ENCODE measurements around the gene TCTA. TPM values are rescaled to one million over a fixed set of nuclear protein-coding genes. Genes with fewer than 3 reads are reported as not detected.

Gene TCTA
- total and polyA plus RNA-seq, 7 experiments from 2014 or later, result 24.9 to 48.3 (median 33.1) TPM

DNA sequence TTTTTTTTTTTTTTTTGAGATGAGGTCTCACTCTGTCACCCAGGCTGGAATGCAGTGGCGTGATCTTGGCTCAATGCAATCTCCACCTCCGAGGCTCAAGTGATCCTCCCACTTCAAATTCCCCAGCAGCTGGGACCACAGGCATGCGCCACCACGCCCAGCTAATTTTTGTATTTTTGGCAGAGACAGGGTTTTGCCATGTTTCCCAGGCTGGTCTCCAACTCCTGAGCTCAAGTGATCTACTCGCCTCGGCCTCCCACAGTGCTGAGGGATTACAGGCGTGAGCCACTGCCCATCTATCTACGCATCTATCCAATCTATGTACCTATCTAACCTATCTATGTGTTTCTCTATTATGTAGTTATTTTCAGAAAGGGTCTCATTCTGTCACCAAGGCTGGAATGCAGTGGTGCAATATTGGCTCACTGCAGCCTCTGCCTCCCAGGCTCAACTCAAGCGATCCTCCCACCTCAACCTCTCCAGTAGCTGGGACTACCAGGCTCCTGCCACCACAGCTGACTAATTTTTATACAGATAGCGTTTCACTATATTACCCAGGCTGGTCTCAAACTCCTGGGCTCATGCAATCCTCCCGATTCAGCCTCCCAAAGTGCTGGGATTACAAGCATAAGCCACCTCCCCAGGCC is 33.9 kb upstream of the TCTA start:
- peak overlapping the region in 3 of 10 donors; percentile 13 to 40 (median 36) for H3K4me3 Mint-ChIP-seq
- peak overlapping the region in 7 of 9 donors; percentile 25 to 76 (median 56) for H3K27ac Mint-ChIP-seq
- Histone ChIP-seq H3K27ac (ENCODE audit: low read depth, low read length) (no peak overlapping the region), H3K27me3 (ENCODE audit: control insufficient read depth in 2 of 2, insufficient read depth in 2 of 2, low read length in 2 of 2) (no peaks in the 10 kb centered on the region), H3K9me3 (ENCODE audit: control insufficient read depth in 2 of 3, low read length in 3 of 3) (no peaks in the 10 kb centered on the region), H3K4me1 (ENCODE audit: control insufficient read depth in 2 of 2, insufficient read depth in 2 of 2, low read length in 2 of 2) (peaks cover 6 to 11% of the 10 kb centered on the region in 2 donors), H3K4me3 (ENCODE audit: low read length) (no peak overlapping the region), H3K36me3 (ENCODE audit: control insufficient read depth in 2 of 3, insufficient read depth in 3 of 3, low read length in 3 of 3) (peaks cover 3 to 26% (median 11%) of the 10 kb centered on the region in 3 experiments)
- ATAC-seq, result no peak
- H3K36me3 Mint-ChIP-seq, result peaks cover 0 to 22% (median 10%) of the 10 kb centered on the region in 5 donors
- no peaks in the 10 kb centered on the region for H3K27me3 Mint-ChIP-seq
- intact Hi-C loops (cut with micrococcal nuclease), result no loop called here
- H3K4me1 Mint-ChIP-seq, result peaks cover 22 to 65% (median 43%) of the 10 kb centered on the region in 7 donors
- POLR2A ChIA-PET, result no interaction called here
- no peaks in the 10 kb centered on the region for H3K9me3 Mint-ChIP-seq
- no peak for DNase-seq
- CTCF ChIA-PET, result no interaction called here

DNA sequence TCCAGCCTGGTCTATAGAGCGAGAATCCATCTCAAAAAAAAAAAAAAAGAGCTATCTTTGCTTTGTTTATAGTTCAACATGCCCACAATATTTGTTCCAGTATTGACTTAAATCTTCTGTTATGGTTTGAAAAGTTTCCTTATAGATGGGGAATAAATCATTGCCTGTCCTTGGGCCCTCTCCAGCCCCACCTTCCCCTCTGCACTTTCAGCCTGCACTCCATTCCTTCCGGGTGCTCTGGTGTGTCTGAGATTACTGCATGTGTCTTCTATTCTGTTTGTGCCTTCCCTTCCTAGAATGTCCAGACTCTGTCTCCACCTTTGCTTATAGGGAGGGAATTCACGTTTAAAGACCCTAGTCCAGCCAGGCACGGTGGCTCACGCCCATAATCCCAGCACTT is 28.8 kb upstream of the TCTA start:
- no peaks in the 10 kb centered on the region for H3K9me3 ChIP-seq (ENCODE audit: control insufficient read depth in 2 of 3, low read length in 3 of 3)
- ChIA-PET CTCF (no interaction called here), POLR2A (no interaction called here)
- DNase-seq (no peak), ATAC-seq (no peak)
- peak overlapping the region in 3 of 10 donors; percentile 4 to 48 (median 8) for H3K4me3 Mint-ChIP-seq
- no peaks in the 10 kb centered on the region for H3K27me3 Mint-ChIP-seq
- peaks cover 19 to 22% of the 10 kb centered on the region in 2 donors for H3K4me1 ChIP-seq (ENCODE audit: control insufficient read depth in 2 of 2, insufficient read depth in 2 of 2, low read length in 2 of 2)
- H3K27ac Mint-ChIP-seq, result peak overlapping the region in 6 of 9 donors; percentile 31 to 86 (median 52)
- peaks cover 31 to 86% (median 61%) of the 10 kb centered on the region in 7 donors for H3K4me1 Mint-ChIP-seq
- no peaks in the 10 kb centered on the region for H3K36me3 ChIP-seq (ENCODE audit: control insufficient read depth in 2 of 3, insufficient read depth in 3 of 3, low read length in 3 of 3)
- H3K36me3 Mint-ChIP-seq, result peaks cover 0 to 10% (median 5%) of the 10 kb centered on the region in 5 donors
- no peaks in the 10 kb centered on the region for H3K9me3 Mint-ChIP-seq
- H3K27ac ChIP-seq (ENCODE audit: low read depth, low read length), result no peak overlapping the region
- no peak overlapping the region for H3K4me3 ChIP-seq (ENCODE audit: low read length)
- intact Hi-C loops (cut with micrococcal nuclease), result no loop called here
- H3K27me3 ChIP-seq (ENCODE audit: control insufficient read depth in 2 of 2, insufficient read depth in 2 of 2, low read length in 2 of 2), result no peaks in the 10 kb centered on the region

DNA sequence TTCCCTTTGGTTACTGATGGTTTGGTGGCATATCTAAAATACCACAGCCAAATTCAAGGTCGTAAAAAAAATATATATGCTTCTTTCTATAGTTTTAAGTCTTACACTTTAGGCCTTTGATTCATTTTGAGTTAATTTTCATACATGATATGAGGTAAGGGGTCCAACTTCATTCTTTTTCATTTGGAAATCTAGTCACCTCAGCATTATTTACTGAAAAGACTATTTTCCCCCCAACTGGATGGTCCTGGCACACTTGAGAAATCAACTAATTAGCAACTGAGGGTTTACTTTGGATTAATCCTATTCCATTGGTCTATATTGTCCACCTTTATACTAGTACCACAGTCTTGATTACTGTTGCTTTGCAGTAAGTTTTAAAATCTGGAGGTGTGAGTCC is 26.6 kb upstream of the TCTA start:
- H3K4me1 ChIP-seq (ENCODE audit: control insufficient read depth in 2 of 2, insufficient read depth in 2 of 2, low read length in 2 of 2), result peaks cover 11 to 15% of the 10 kb centered on the region in 2 donors

DNA sequence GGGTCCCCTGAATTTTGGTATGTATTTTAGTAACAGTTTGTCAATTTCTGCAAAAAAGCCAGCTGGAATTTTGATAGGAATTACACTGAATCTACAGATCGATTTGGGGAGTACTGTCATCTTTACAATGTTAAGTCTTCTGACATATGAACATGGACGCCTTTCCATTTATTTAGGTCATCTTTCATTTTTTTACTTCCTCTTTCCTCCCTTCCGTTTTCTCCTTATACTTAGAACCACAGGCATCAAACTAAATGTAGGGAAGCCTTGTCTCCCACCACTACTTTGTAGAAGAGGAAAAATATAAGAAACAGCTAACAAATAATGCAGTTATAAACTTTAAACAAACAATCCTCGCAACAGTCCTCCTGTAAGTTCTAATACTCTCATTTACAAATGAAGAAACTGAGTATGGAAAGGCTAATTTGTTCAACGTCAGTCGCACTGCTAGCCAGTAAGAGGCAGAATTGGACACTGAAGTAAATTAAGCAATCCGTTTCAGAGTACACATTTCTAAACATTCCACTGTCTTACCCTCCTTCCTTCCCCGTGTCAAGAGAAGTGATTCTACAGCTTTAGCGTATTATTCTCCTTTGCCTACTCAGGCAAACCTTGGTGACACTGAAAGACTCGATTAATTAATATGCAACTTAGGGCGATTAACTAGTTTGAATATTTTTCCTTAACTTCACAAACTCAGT is 26.0 kb upstream of the TCTA start:
- peaks cover 0 to 9% (median 4%) of the 10 kb centered on the region in 5 donors for H3K36me3 Mint-ChIP-seq
- ATAC-seq (peak; percentile 45), DNase-seq (no peak)
- H3K4me3 Mint-ChIP-seq, result peak overlapping the region in 7 of 10 donors; percentile 11 to 65 (median 29)
- Histone ChIP-seq H3K4me3 (ENCODE audit: low read length) (no peak overlapping the region), H3K36me3 (ENCODE audit: control insufficient read depth in 2 of 3, insufficient read depth in 3 of 3, low read length in 3 of 3) (peaks cover 0 to 4% (median 0%) of the 10 kb centered on the region in 3 experiments), H3K27me3 (ENCODE audit: control insufficient read depth in 2 of 2, insufficient read depth in 2 of 2, low read length in 2 of 2) (no peaks in the 10 kb centered on the region), H3K9me3 (ENCODE audit: control insufficient read depth in 2 of 3, low read length in 3 of 3) (no peaks in the 10 kb centered on the region), H3K27ac (ENCODE audit: low read depth, low read length) (peak overlapping the region; percentile 37), H3K4me1 (ENCODE audit: control insufficient read depth in 2 of 2, insufficient read depth in 2 of 2, low read length in 2 of 2) (peaks cover 11 to 16% of the 10 kb centered on the region in 2 donors)
- H3K27me3 Mint-ChIP-seq, result no peaks in the 10 kb centered on the region
- intact Hi-C loops (cut with micrococcal nuclease), result no loop called here
- ChIA-PET POLR2A (interaction anchor here (0.6 kb wide), 1 partner anchor 284 kb away, joined by 3 read pairs; no protein-coding TSS in a partner anchor), CTCF (no interaction called here)
- peaks cover 28 to 82% (median 48%) of the 10 kb centered on the region in 7 donors for H3K4me1 Mint-ChIP-seq
- H3K9me3 Mint-ChIP-seq, result no peaks in the 10 kb centered on the region
- peak overlapping the region; percentile 10 to 89 (median 70) for H3K27ac Mint-ChIP-seq

More for the DNA sequence above, 26.6 kb upstream of the TCTA start:
- Histone ChIP-seq H3K27ac (ENCODE audit: low read depth, low read length) (peak overlapping the region; percentile 37), H3K27me3 (ENCODE audit: control insufficient read depth in 2 of 2, insufficient read depth in 2 of 2, low read length in 2 of 2) (no peaks in the 10 kb centered on the region), H3K4me3 (ENCODE audit: low read length) (no peak overlapping the region), H3K9me3 (ENCODE audit: control insufficient read depth in 2 of 3, low read length in 3 of 3) (no peaks in the 10 kb centered on the region), H3K36me3 (ENCODE audit: control insufficient read depth in 2 of 3, insufficient read depth in 3 of 3, low read length in 3 of 3) (peaks cover 0 to 4% (median 0%) of the 10 kb centered on the region in 3 experiments)
- H3K4me3 Mint-ChIP-seq, result peak overlapping the region in 2 of 10 donors; percentile 11 to 34
- DNase-seq (no peak), ATAC-seq (no peak)
- H3K9me3 Mint-ChIP-seq, result no peaks in the 10 kb centered on the region
- intact Hi-C loops (cut with micrococcal nuclease), result no loop called here
- no peaks in the 10 kb centered on the region for H3K27me3 Mint-ChIP-seq
- H3K27ac Mint-ChIP-seq, result peak overlapping the region in 8 of 9 donors; percentile 37 to 76 (median 62)
- H3K4me1 Mint-ChIP-seq, result peaks cover 28 to 84% (median 47%) of the 10 kb centered on the region in 7 donors
- POLR2A ChIA-PET, result no interaction called here
- H3K36me3 Mint-ChIP-seq, result peaks cover 0 to 9% (median 4%) of the 10 kb centered on the region in 5 donors
- CTCF ChIA-PET, result no interaction called here

DNA sequence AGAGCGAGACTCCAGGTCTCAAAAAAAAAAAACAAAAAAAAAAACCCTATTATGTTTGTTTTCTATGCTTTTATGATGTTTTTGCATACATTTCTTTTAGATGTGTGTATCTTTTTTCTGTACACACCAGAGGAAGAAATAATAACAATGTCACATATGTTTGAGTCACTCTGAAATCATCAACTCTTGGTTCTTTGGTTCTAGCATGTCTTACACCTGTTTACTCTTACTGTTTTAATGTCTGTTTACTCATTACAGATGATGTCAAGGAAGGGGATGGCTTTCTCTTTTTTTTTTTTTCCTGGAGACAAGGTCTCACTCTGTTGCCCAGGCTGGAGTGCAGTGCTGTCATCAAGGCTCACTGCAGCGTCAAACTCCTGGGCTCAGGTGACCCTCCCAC is 24.5 kb upstream of the TCTA start:
- POLR2A ChIA-PET, result interaction anchor here (0.9 kb wide), 1 partner anchor 14 kb away, joined by 3 read pairs; no protein-coding TSS in a partner anchor
- peaks cover 0 to 9% (median 4%) of the 10 kb centered on the region in 5 donors for H3K36me3 Mint-ChIP-seq
- Histone ChIP-seq H3K4me1 (ENCODE audit: control insufficient read depth in 2 of 2, insufficient read depth in 2 of 2, low read length in 2 of 2) (peaks cover 11 to 18% of the 10 kb centered on the region in 2 donors), H3K27me3 (ENCODE audit: control insufficient read depth in 2 of 2, insufficient read depth in 2 of 2, low read length in 2 of 2) (no peaks in the 10 kb centered on the region), H3K4me3 (ENCODE audit: low read length) (no peak overlapping the region), H3K27ac (ENCODE audit: low read depth, low read length) (no peak overlapping the region), H3K9me3 (ENCODE audit: control insufficient read depth in 2 of 3, low read length in 3 of 3) (no peaks in the 10 kb centered on the region), H3K36me3 (ENCODE audit: control insufficient read depth in 2 of 3, insufficient read depth in 3 of 3, low read length in 3 of 3) (peaks cover 0 to 4% (median 0%) of the 10 kb centered on the region in 3 experiments)
- peak overlapping the region in 3 of 9 donors; percentile 63 to 79 (median 67) for H3K27ac Mint-ChIP-seq
- intact Hi-C loops (cut with micrococcal nuclease), result no loop called here
- H3K9me3 Mint-ChIP-seq, result no peaks in the 10 kb centered on the region
- DNase-seq (no peak), ATAC-seq (peak; percentile 16)
- CTCF ChIA-PET, result no interaction called here
- H3K27me3 Mint-ChIP-seq, result no peaks in the 10 kb centered on the region
- peak overlapping the region in 4 of 10 donors; percentile 1 to 45 (median 14) for H3K4me3 Mint-ChIP-seq
- peaks cover 30 to 82% (median 50%) of the 10 kb centered on the region in 7 donors for H3K4me1 Mint-ChIP-seq

DNA sequence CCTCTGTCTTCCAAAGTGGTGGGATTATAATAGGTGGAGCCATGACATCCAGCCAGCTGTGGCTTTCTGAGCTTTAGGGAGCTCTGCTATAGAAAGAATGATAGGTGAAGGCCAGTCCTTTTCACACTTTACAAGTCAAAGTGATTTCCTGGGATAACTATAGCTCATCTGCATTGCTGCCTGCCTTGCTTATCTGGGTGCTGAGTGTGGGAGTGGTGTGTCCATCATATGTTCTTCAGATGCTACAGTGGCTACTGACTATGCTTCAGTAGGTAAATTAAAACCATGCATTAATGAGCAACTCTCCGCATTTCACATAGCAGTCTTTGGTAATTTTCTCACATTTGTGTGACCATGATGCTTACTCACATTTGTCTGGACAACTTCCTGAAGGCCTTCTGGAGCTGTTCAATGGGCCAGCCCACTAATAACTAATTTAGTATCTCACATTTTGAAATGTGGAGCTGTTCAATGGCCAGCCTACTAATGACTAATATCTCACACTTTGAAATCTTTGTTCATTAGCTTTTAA is 23.9 kb upstream of the TCTA start:
- Histone ChIP-seq H3K9me3 (ENCODE audit: control insufficient read depth in 2 of 3, low read length in 3 of 3) (no peaks in the 10 kb centered on the region), H3K36me3 (ENCODE audit: control insufficient read depth in 2 of 3, insufficient read depth in 3 of 3, low read length in 3 of 3) (peaks cover 0 to 4% (median 0%) of the 10 kb centered on the region in 3 experiments), H3K4me1 (ENCODE audit: control insufficient read depth in 2 of 2, insufficient read depth in 2 of 2, low read length in 2 of 2) (peaks cover 11 to 18% of the 10 kb centered on the region in 2 donors), H3K4me3 (ENCODE audit: low read length) (no peak overlapping the region), H3K27me3 (ENCODE audit: control insufficient read depth in 2 of 2, insufficient read depth in 2 of 2, low read length in 2 of 2) (no peaks in the 10 kb centered on the region), H3K27ac (ENCODE audit: low read depth, low read length) (no peak overlapping the region)
- Mint-ChIP-seq H3K36me3 (peaks cover 0 to 9% (median 4%) of the 10 kb centered on the region in 5 donors), H3K9me3 (no peaks in the 10 kb centered on the region), H3K4me1 (peaks cover 34 to 82% (median 53%) of the 10 kb centered on the region in 7 donors), H3K27me3 (no peaks in the 10 kb centered on the region), H3K27ac (peak overlapping the region in 4 of 9 donors; percentile 11 to 67 (median 40)), H3K4me3 (peak overlapping the region in 2 of 10 donors; percentile 19 to 33)
- ChIA-PET POLR2A (interaction anchor here (0.9 kb wide), 1 partner anchor 13 kb away, joined by 3 read pairs; no protein-coding TSS in a partner anchor), CTCF (interaction anchor here (0.5 to 1.8 kb wide), 3 partner anchors 48 to 1736 kb away, joined by 3 to 5 read pairs (median 3); partner anchors contain the start of gene USP4)
- ATAC-seq (no peak), DNase-seq (no peak)
- intact Hi-C loops (cut with micrococcal nuclease), result no loop called here

Measured in naive thymus-derived CD4-positive, alpha-beta T cell (primary cell).